Psoas muscle (tissue), 8 donors: ENCODE results near the gene EPB41L4B. TPM values are rescaled to one million over a fixed set of nuclear protein-coding genes. Genes with fewer than 3 reads are reported as not detected.

Experiments
- ATAC-seq, 4 donors: fragments of 200-7000 bp; cut with Tn5 transposase; one replicate each; pipeline ENCODE4 v1.9.1; 2020; ENCODE audit warnings: moderate library complexity in 3 of 4, mild to moderate bottlenecking in 2 of 4
- DNase-seq, 2 donors: peaks; one replicate each; pipeline ENCODE4 v3.0.0-alpha.2; 2020
- H3K27ac ChIP-seq: fragments of 200-600 bp; one replicate; pipeline ENCODE4 v1.8.0; 2022
- H3K27me3 ChIP-seq, 3 donors: fragments of 200-600 bp in 1 of 3; one replicate each; pipeline versions ENCODE4 v1.6.1 to v1.8.0; 2013 to 2022; ENCODE audit warnings: low read length in 2 of 3, mild to moderate bottlenecking in 2 of 3, moderate library complexity in 1 of 3; ENCODE audit not compliant: insufficient read depth in 3 of 3
- H3K36me3 ChIP-seq, 2 donors: fragments of 200-600 bp in 1 of 2; one replicate each; pipeline versions ENCODE4 v1.6.1 to v1.8.0; 2013 to 2022; ENCODE audit warnings: low read depth in 1 of 2, mild to moderate bottlenecking in 1 of 2, moderate library complexity in 1 of 2; ENCODE audit not compliant: insufficient read depth in 1 of 2
- H3K4me1 ChIP-seq: fragments of 200-600 bp; one replicate; pipeline ENCODE4 v1.8.0; 2022
- H3K4me3 ChIP-seq: fragments of 200-600 bp; one replicate; pipeline ENCODE4 v1.8.0; 2022; ENCODE audit warnings: mild to moderate bottlenecking
- H3K9me3 ChIP-seq: fragments of 200-600 bp; one replicate; pipeline ENCODE4 v1.8.0; 2022
- WGBS, 3 donors: extraction: QIAGEN DNeasy Blood & Tissue Kit; methylation state at CpG; one replicate each; pipeline versions ENCODE4 v1.1.6 to v1.1.7; 2013; 5-methylcytosine and 5-hydroxymethylcytosine counted together
- intact Hi-C, 2 donors: fragments of 100-400 bp; cut with DNase I; formaldehyde crosslinking; loops; one replicate each; pipeline versions ENCODE4 v1.11.0 to v1.14.2; 2022
- polyA plus RNA-seq, 3 donors: library from polyadenylated mRNA; stranded (reverse); fragments of 200-250 nt; gene quantifications; one replicate each; pipeline ENCODE4 v1.2.3, GENCODE V29; 2013
- total RNA-seq, 4 donors: library from RNA; stranded (reverse); fragmentation: NEBNext Ultra II Directional in 2 of 4; extraction: Animal tissue kit (Norgen Biotek cat#: 25700) in 2 of 4; gene quantifications; one replicate each; pipeline versions ENCODE4 v1.2.1 to v1.2.4, GENCODE V29; 2021 to 2023
- TF ChIP-seq, protein P1 (sequence below): fragments of 200-600 bp; IDR thresholded peaks from one replicate; pipeline ENCODE4 v1.8.0; 2022; ENCODE audit warnings: antibody characterized with exemption
- donor health status: healthy with polysubstance abuse.
- donor health status: DM: no; HTN: no; CAD: no; lungs with moderate emphysema.
- donor health status: Bipolar disorder and iron deficiency.
- donor health status: healthy.
- donor health status: DM: yes; HTN: yes; CAD: no.
- donor health status: DM: no; HTN: no; CAD: no.
- donor health status: DM: no; HTN: no; CAD: no.
- donor health status: DM: yes; HTN: yes; CAD: no.

Gene EPB41L4B
- total and polyA plus RNA-seq, 7 donors = 0.33 to 4.6 (median 1.8) TPM

DNA sequence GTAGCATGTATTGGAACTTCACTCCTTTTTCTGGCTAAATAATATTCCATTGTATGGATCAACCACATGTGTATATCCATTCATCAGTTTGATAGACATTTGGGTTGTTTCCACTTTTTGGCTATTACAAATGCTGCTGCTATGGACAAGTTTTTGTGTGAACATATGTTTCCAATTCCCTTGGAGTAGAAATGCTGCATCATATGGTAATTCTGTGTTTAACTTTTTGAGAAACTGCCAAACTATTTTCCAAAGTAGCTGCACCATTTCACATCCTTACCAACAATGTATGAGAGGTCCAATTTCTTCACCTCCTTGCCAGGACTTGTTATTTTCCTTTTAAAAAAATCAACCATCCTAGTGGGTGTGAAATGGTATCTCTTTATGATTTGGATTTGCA is 162.2 kb downstream of the EPB41L4B start:
- Histone ChIP-seq H3K27ac (no peak overlapping the region), H3K27me3 (no peaks in the 10 kb centered on the region), H3K4me3 (no peak overlapping the region), H3K4me1 (no peaks in the 10 kb centered on the region), H3K36me3 (no peaks in the 10 kb centered on the region), H3K9me3 (no peaks in the 10 kb centered on the region)
- ATAC-seq = no peak
- intact Hi-C loops = no loop called here
- no peak for DNase-seq
- TF ChIP-seq, protein P1, sequence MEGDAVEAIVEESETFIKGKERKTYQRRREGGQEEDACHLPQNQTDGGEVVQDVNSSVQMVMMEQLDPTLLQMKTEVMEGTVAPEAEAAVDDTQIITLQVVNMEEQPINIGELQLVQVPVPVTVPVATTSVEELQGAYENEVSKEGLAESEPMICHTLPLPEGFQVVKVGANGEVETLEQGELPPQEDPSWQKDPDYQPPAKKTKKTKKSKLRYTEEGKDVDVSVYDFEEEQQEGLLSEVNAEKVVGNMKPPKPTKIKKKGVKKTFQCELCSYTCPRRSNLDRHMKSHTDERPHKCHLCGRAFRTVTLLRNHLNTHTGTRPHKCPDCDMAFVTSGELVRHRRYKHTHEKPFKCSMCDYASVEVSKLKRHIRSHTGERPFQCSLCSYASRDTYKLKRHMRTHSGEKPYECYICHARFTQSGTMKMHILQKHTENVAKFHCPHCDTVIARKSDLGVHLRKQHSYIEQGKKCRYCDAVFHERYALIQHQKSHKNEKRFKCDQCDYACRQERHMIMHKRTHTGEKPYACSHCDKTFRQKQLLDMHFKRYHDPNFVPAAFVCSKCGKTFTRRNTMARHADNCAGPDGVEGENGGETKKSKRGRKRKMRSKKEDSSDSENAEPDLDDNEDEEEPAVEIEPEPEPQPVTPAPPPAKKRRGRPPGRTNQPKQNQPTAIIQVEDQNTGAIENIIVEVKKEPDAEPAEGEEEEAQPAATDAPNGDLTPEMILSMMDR = no peak

DNA sequence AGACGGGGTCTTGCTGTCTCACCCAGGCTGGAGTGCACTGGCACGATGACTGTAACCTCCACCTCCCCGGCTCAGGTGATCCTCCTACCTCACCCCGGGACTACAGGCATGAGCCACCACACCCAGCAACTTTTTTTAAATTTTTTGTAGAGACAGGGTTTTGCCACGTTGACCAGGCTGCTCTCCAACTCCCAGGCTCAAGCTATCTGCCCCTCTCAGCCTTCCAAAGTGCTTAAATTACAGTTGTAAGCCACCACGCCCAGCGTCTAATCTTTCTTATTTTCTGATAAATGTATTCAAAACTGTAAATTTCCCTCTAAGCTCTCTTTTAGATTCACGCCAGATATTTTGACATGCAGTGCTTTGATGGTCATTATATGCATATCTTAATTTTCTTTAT is 164.2 kb downstream of the EPB41L4B start:
- Histone ChIP-seq H3K27me3 (no peaks in the 10 kb centered on the region), H3K4me1 (no peaks in the 10 kb centered on the region), H3K27ac (no peak overlapping the region), H3K36me3 (no peaks in the 10 kb centered on the region), H3K4me3 (no peak overlapping the region), H3K9me3 (peaks cover 8% of the 10 kb centered on the region)
- intact Hi-C loops = no loop called here
- DNase-seq = no peak
- TF ChIP-seq, protein P1 = no peak
- WGBS, 3 donors = 73 to 75% (median 74%) methylated on average over 8 of the region's 8 CpGs
- no peak for ATAC-seq

DNA sequence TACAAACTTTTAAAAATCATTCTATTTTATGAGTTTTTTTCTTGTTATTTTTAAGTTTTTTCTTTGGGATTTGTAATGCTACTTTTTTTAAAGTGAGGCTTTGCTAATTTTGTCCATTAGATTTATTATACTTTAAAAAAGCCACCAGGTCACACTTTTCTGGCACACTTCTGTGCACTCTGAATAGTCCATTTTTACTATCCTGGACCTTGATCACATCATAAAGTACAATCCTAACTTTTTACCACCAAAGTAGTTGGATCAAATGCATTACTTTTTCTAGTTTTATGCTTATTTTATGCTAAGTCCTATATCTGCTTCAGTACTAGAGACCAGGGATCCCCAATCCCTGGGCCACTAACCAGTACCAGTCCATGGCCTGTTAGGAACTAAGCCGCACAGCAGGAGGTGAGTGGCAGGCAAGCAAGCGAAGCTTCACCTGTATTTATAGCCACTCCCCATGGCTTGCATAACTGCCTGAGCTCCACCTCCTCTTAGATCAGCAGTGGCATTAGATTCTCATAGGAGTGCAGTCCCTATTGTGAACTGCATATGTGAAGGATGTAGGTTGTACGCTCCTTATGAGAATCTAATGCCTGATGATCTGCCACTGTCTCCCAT is 169.8 kb downstream of the EPB41L4B start:
- no peak overlapping the region for H3K4me3 ChIP-seq
- H3K4me1 ChIP-seq = no peaks in the 10 kb centered on the region
- H3K36me3 ChIP-seq = no peaks in the 10 kb centered on the region
- WGBS, 3 donors = 87 to 94% (median 93%) methylated on average over 3 of the region's 3 CpGs
- ATAC-seq (no peak), DNase-seq (no peak)
- H3K9me3 ChIP-seq = peaks cover 8% of the 10 kb centered on the region
- H3K27me3 ChIP-seq = no peaks in the 10 kb centered on the region
- TF ChIP-seq, protein P1 = no peak
- no peak overlapping the region for H3K27ac ChIP-seq
- intact Hi-C loops = no loop called here

DNA sequence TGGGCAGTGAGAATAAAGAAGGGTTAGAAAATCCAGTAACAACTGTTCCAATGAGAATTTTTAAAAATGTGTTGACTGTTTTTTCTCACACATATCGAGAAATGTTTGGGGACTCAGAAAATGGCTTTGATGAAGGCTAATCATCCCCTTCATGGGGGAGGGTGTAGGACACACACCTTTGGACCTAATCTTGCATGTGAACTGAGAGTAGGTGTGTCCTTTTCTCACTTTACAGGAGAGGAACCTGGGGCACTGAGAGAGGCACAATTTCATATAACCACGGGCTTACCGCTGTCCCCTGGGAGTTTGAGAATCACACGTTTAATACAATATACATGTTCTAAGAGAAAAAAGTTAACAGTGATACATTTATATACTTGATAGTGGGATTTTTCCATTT is 171.1 kb downstream of the EPB41L4B start:
- Histone ChIP-seq H3K4me1 (no peaks in the 10 kb centered on the region), H3K36me3 (no peaks in the 10 kb centered on the region), H3K27me3 (no peaks in the 10 kb centered on the region), H3K4me3 (no peak overlapping the region), H3K9me3 (peaks cover 8% of the 10 kb centered on the region), H3K27ac (no peak overlapping the region)
- ATAC-seq = no peak
- no peak for DNase-seq
- TF ChIP-seq, protein P1 = no peak
- intact Hi-C loops = no loop called here
- WGBS, 3 donors = 79 to 85% (median 85%) methylated on average over 4 of the region's 4 CpGs

DNA sequence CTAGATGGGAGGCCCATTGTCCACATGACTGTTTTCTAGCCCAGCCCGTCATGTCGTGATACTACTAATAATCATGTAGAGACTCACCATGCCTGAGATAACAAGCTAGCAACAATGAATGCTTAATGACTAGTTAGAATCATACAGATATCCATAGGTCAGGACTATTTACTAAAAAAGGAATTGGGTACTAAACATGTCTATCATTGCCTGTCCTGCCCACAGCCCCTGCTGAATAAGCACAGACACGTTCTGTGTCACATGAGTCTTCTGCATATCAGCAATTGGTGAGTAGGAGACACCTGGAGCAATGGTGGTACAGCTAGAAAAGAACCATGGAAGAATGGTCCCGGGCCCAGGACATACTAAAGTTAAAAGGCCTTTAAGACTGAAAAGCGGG is 171.8 kb downstream of the EPB41L4B start:
- no peaks in the 10 kb centered on the region for H3K4me1 ChIP-seq
- H3K36me3 ChIP-seq = no peaks in the 10 kb centered on the region
- H3K27me3 ChIP-seq = no peaks in the 10 kb centered on the region
- 85 to 89% (median 86%) methylated on average over 5 of the region's 5 CpGs for WGBS, 3 donors
- no peak overlapping the region for H3K27ac ChIP-seq
- H3K4me3 ChIP-seq = no peak overlapping the region
- TF ChIP-seq, protein P1 = no peak
- intact Hi-C loops = no loop called here
- H3K9me3 ChIP-seq = peaks cover 8% of the 10 kb centered on the region
- ATAC-seq = no peak
- DNase-seq = no peak
